GM12891 (cell line): ENCODE measurements around the gene CNRIP1.

ENCODE experiments used
- PAX5 ChIP-seq: IDR thresholded peaks from 2 replicates; pipeline ENCODE4 v1.6.1; 2011; ENCODE audit warnings: low read length, moderate library complexity, mild to moderate bottlenecking; ENCODE audit not compliant: insufficient read depth, severe bottlenecking
- POLR2A ChIP-seq: IDR thresholded peaks from 2 replicates; pipeline ENCODE4 v1.6.1; 2011; ENCODE audit warnings: low read depth, low read length, control low read depth
- POLR2AphosphoS5 ChIP-seq: IDR thresholded peaks from 2 replicates; pipeline ENCODE4 v1.6.1; 2011; ENCODE audit warnings: low read depth, low read length, control low read depth
- TAF1 ChIP-seq: IDR thresholded peaks from 2 replicates; pipeline ENCODE4 v1.6.1; 2011; ENCODE audit warnings: low read depth, low read length, control low read depth

DNA sequence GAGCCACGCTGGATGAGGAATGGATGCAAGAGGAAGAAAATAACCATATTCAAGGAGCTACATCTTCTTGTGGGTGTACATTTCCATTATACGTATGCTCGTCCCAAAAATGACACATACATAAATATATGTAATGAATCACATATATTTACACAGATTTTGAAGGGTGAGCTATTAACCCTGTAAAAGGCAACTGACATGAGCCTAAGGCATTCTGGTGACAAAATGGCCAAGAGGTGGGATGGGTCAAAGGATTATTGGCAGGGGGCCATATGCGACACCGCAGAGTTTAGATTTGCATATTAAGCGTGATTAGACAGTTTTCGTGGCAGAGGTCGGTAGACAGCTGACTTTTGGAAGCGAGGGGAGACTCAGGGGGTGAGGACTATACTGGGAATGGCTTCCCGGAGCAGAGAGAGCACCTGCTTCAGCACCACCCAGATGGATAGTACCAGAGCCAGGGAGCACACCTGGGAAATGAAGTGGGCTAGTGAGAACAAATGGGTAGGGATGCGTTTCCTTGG is 431 bp upstream of the CNRIP1 start:
- TF ChIP-seq POLR2AphosphoS5 (no peak), POLR2A (no peak), PAX5 (no peak), TAF1 (no peak)
